Cardiac muscle cell (in vitro differentiated cells and primary cell): ENCODE measurements around the gene ZIC1. TPM values are rescaled to one million over a fixed set of nuclear protein-coding genes. Genes with fewer than 3 reads are reported as not detected.

Experiments
- DNase-seq, 2 donors: peaks; one replicate each; pipeline versions ENCODE4 v3.0.0 to v3.0.0-alpha.2; 2010 to 2017; ENCODE audit warnings: low read depth in 1 of 2, low spot score in 1 of 2
- H3K27ac ChIP-seq: fragments of 200-600 bp; sonication (generic); 2 replicates; pipeline ENCODE4 v1.5.1; 2016
- H3K27me3 ChIP-seq: fragments of 200-600 bp; sonication (generic); 2 replicates; pipeline ENCODE4 v1.6.0; 2016; ENCODE audit warnings: control low read depth
- H3K36me3 ChIP-seq: fragments of 200-600 bp; sonication (generic); 2 replicates; pipeline ENCODE4 v1.5.1; 2016; ENCODE audit warnings: control low read depth
- H3K4me1 ChIP-seq: fragments of 200-600 bp; sonication (generic); 2 replicates; pipeline ENCODE4 v1.8.1; 2017; ENCODE audit warnings: low read depth, mild to moderate bottlenecking, mixed run types
- H3K4me3 ChIP-seq: fragments of 200-600 bp; sonication (generic); 2 replicates; pipeline ENCODE4 v1.5.1; 2016; ENCODE audit warnings: mild to moderate bottlenecking
- H3K9me3 ChIP-seq: fragments of 200-600 bp; sonication (generic); 2 replicates; pipeline ENCODE4 v1.5.1; 2017; ENCODE audit warnings: low read depth, mild to moderate bottlenecking, control low read depth
- CTCF ChIP-seq: IDR thresholded peaks from 2 replicates; pipeline ENCODE4 v1.5.1; 2012; ENCODE audit warnings: low read depth, mild to moderate bottlenecking, low read length
- polyA plus RNA-seq: library from polyadenylated mRNA; unstranded; fragments of >200 nt; fragmentation: Nextera tagmentation; extraction: Ambion mirVana; gene quantifications from 2 replicates; pipeline ENCODE4 v1.2.1, GENCODE V29; 2016
- total RNA-seq: library from RNA; depleted of rRNA; stranded (reverse); fragments of >200 nt; gene quantifications from 2 replicates; pipeline ENCODE4 v1.2.3, GENCODE V29; 2016

The ZIC1 gene
- total and polyA plus RNA-seq, 2 experiments from 2014 or later, result 0.35 TPM; not detected in 1

DNA sequence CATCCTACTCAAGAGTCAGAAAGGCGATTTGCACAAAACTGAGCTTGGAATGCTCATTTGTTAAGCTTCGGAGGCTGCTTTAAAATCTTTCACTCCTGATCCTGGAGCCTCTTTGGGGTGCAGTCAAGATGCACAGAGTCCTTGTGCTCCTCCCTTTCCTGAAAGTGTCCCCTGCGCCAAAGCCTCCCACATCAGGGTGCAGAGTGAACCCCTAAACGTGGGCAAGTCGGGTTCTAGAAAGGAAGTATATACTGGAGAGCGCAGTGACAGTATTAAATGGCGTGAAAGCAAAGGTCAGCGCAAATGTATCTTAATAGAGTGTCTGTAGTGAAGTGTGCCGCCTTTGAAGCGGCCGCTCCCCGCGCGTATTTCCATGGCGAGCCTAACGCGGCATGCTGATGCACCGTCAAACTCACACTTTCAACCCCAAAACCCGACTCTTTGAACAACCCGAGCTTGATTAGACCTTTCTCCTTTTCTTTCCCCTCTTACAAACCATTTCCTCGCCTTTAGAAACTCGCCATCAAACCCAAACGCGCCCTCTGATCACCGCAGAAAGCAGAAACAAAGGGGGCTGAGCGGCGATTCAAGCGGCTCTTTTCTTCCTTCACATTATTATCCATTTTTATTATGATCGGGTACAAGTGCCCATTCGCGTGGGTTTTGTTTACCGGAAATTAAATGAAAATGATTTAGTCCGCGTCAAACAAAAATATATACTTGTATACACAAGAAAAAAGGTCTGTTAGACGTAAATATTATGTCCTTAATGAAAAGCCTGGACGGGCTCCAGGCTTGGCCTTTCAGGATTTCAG lies 21.1 kb upstream of the ZIC1 start:
- Histone ChIP-seq H3K4me3 (no peak overlapping the region), H3K4me1 (peaks cover 3% of the 10 kb centered on the region), H3K36me3 (no peaks in the 10 kb centered on the region), H3K27ac (no peak overlapping the region), H3K27me3 (peaks cover 100% of the 10 kb centered on the region), H3K9me3 (no peaks in the 10 kb centered on the region)
- TF ChIP-seq CTCF, result no peak
- DNase-seq, result no peak

DNA sequence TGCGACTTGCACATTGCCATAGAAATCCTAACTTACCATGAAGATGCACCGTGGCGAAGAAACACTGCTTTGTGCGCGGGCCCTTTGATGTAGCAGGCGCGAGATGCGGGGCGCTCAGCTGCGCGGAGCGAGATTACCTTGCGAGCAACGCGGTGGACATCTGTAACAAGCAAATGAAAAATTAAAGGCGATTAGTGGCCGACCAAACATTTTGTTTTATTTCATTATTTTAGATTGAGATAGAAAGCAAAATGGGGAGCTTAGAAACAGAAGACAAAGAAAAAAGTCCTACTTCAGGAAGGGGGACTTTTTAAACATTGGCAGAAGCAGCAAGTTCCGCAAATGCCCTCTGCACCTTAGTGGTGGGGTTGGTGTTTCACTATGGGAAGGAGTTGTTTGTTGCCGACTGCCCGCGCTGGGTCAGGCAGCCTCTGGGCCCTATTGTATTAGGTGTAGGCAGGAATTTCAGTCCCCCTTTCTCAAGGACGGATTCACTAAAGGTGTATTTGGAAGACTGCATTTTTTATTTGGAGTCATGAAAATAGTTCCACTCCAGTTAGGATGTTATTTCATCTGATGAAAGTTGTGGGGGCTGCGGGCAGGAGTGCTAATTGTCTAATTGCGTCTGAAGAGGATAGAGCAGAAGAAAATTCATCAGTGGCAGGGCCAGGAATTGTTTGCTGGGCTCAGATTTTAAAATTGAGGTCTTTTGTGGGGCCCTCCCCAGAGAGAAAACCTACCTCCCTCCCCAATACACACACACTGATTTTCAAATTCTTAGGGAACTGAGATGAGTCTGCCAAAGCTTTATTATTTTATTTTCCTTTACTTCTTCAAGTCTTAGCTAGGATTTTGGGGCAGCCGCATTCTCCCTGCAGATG lies 20.2 kb upstream of the ZIC1 start:
- H3K36me3 ChIP-seq, result no peaks in the 10 kb centered on the region
- TF ChIP-seq CTCF, result no peak
- H3K4me1 ChIP-seq, result peaks cover 11% of the 10 kb centered on the region
- H3K9me3 ChIP-seq, result no peaks in the 10 kb centered on the region
- peaks cover 100% of the 10 kb centered on the region for H3K27me3 ChIP-seq
- no peak overlapping the region for H3K27ac ChIP-seq
- H3K4me3 ChIP-seq, result no peak overlapping the region
- DNase-seq, result no peak

- peaks cover 100% of the 10 kb centered on the region for H3K27me3 ChIP-seq
- no peaks in the 10 kb centered on the region for H3K9me3 ChIP-seq
- H3K4me1 ChIP-seq, result peaks cover 12% of the 10 kb centered on the region
- H3K36me3 ChIP-seq, result no peaks in the 10 kb centered on the region
- TF ChIP-seq CTCF, result no peak
- no peak overlapping the region for H3K27ac ChIP-seq
- DNase-seq, result no peak
- H3K4me3 ChIP-seq, result no peak overlapping the region
Observed at GRCh38 chr3:147389717-147390116, 19.4 kb upstream of the ZIC1 start.

DNA sequence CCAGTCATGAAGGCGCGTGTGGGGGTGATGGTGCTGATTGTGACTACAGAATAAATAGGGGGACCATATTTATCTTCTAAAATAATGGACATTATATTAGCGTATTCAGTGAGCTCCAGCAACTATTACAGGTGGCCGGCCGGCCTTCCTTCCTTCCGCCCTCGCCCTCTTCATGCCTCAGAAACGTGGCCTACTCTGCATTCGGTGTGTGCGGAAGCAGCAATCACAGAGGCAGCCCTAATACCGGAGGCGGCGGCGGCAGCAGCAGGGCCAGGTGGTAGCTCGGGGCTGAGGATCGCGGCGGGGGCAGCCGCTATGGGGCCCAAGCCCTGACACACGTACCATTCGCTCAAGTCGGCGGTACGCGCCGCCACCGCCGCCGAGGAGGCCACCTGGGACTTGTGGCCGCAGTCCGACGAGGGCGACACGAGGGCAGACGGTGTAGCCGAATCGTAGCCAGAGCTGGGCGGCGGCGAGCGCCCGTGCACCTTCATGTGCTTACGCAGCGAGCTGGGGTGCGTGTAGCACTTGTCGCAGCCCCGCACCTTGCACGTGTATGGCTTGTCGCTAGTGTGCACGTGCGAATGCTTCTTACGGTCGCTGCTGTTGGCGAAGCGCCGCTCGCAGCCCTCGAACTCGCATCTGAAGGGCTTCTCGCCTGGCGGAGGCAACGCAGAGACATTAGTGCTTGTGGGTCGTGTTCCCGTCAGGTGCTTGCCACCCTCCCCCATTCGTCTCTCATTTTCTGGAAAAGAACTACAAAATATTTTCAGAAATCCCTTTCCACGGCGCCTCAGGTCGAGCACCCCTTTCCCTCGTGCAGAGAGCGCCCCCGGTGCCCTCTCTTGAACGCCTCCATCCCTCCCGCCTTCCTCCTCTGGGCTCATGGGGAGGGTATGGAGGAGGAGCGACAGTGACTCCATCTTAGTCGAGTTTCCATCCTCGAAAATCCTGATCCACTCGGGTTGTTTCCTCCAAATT lies 18.3 kb upstream of the ZIC1 start:
- no peak for DNase-seq
- no peak for TF ChIP-seq CTCF
- Histone ChIP-seq H3K36me3 (no peaks in the 10 kb centered on the region), H3K4me1 (peaks cover 12% of the 10 kb centered on the region), H3K27me3 (peaks cover 100% of the 10 kb centered on the region), H3K27ac (no peak overlapping the region), H3K9me3 (no peaks in the 10 kb centered on the region), H3K4me3 (no peak overlapping the region)
